NCI-H1105 (cell line): ENCODE results near the gene NHEJ1.

Source experiments
- DNase-seq: peaks from one replicate; lab custom pipeline; 2025; lab: John Stamatoyannopoulos, UW

NHEJ1 gene

GRCh38 chr2:219165058-219165911 lies 4.7 kb upstream of the NHEJ1 start:
- no peak for DNase-seq

DNA sequence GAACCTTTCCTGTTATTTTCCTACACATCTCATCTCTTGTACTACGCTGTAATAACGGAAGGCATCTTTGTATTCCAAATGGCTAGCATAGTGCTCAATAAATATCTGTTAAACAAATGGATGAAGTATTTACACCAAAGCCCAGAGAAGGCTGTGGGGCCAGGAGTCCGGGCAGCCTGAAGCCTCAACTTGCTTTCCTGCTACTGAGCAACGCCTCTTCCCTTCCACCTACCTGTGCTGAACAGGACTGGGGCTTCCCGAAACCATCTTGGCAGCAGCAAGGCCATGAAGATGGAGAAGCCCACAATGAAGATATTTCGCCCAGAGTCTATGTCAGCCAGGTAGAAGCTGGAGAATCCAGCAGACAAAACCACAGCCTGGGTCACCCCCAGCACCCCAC lies 2.5 kb upstream of the NHEJ1 start:
- DNase-seq = no peak

DNA sequence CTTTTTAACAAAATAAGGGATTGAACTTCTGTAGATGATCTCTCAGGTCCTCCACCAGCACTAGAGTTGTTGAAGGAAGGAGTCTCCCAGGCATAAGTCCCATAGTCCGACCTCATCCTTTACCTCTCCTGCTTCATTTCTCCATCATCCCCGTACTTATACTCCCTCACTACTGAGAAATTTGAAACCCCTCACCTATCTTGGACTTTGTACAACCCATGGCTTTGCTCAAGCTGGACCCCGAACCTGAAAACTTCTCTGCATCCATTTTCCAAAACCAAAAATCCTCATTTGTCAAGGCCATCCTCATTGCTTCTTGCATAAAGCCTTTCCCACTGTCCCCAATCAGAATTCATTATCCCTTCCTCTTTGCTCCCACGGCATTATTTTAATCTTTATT lies 482 bp upstream of the NHEJ1 start:
- DNase-seq = no peak

DNA sequence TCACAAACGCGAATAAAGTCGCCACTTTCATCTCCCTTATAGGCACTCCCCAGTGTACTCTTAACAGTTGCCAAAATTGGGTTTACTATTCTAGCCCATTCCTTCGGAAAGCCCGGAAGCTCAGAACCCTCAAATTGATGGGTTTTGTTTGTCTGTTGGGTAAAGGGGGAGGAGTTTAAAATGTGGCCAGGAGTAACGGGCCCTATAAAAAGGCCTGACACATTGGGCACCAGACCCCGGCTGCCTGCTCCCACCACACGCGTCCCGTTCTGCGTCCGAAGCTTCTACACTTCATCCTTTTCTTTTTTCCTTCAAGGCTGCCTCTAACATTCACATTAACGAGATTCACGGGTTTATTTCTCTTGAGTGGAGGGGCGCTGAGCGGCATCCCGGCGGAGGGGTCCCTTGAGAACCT lies 837 bp downstream of the NHEJ1 start:
- DNase-seq = no peak

GRCh38 chr2:219158586-219158985 lies 2.0 kb downstream of the NHEJ1 start:
- no peak for DNase-seq

- DNase-seq = no peak
Observed at GRCh38 chr2:219158025-219158424, 2.6 kb downstream of the NHEJ1 start.

DNA sequence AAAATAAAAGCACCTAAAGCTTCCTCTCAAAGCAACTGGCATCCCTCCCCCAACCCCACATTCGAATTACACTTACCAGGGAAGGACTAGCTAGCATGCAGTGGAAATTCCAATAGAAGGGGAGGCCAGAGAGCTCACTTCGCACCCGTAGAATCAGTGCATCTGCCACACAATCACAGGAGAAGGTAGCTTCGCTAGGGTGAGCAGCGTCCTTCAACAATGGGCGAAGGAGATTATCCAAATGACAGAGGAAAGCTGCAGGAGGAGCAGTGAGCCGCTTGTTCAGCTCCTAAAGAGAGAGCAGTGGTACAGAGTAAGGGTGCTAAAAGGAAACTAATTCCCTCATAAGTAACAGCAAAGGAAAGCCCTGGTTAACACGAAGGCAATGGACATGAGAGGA lies 3.2 kb downstream of the NHEJ1 start:
- DNase-seq = no peak

DNA sequence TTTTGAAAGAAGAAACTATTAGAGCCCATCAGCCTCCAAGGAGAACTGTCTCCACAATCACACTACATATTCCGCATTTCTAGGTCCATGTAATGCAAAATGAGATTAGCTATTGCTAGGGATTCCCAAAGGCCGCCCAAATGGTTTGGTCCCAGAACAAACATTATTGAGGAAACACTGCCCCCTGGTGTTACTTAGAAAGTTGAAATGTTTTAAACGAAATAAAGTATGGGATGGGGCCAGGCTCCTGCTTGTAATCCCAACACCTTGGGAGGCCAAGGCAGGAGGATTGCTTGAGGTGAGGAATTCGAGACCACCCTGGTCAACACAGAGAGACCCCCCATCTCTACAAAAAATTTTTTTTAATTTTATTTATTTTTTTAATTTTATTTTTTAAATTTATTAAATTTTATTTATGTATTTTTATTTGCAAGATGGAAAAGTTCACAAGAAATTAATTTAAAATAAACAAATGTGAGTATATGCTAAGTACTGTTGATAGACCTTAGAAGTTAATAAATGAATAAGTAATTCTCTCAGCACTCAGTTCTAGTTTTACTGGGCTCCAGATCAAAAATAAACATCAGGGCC lies 5.5 kb downstream of the NHEJ1 start:
- peak; percentile 71 for DNase-seq

- DNase-seq = peak; percentile 2
Observed at GRCh38 chr2:219149667-219150066, 10.9 kb downstream of the NHEJ1 start.

DNA sequence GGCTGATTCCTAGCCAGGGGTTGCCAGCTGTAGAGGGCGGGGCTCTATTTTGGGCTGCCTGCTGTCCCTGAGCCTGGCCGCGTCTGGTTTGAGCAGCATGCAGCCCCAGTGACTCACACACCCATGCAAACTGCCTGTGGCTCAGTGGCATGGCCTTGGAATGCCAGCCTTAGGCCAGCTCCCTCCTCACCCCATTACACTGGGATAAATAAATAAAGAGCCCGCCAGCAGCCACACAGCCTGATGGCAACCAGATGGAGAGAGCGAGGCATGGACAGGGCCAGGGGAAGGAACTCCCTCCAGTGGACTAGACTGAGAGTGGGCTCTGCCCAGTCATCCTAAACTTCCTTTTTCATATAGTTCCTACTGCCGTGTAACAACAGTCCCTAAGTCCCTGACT lies 18.3 kb downstream of the NHEJ1 start:
- no peak for DNase-seq

DNA sequence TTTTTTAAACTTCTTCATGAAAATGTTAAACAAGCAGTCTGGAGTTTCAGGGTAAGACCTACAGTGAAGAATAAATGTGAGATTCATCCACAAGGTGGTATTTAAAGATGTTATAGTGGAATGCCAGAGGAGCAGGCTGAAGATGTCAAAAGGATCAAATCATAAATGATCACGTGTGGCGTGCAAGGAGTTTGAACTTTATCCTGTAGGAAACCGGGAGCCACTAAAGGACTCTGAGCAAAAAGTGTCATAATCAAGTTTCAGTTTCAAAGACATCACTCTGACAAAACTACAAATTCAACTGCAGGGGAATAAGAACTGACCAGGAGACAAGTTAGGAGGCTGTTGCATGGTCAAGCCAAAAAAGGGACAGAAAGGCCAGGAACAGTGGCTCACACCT lies 19.9 kb downstream of the NHEJ1 start:
- no peak for DNase-seq

DNA sequence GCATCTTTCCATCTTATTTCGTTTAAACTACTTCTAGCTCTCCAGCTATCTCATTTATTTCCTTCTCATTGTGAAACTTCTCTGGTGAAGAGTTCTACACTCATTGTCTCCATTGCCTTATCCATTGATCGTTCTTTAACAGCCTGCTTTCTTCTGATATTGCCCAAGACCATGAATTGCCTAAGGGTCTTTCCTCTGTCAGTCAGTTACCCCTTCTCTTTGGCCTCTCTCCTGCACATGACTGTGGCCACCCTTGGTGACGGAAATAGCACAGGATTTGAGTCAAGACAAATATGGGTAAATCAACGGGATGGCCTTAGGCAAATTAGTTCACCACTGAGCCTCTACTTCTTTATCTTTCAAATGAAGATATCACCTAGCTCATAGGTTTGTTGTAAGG lies 26.6 kb downstream of the NHEJ1 start:
- no peak for DNase-seq

DNA sequence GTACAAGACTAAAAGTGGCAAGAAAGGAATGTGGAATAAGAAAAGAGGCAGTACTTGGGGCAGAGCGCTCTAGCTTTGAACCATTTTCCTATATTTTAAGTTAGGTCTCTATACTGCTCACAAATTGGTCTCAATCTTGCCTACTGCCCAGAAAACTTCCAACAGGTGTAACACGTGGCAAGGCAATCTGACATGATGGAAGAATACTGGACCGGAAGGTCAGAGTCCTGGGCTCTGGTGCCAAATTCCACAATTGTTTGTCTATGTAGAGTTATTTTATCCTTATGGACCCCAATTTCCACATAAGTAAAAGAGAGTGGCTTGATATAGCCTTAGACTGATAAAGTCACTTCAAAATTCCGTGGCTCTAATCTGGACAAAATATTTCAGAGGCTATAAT lies 28.9 kb downstream of the NHEJ1 start:
- DNase-seq = no peak

- DNase-seq = no peak
Observed at GRCh38 chr2:219131327-219131726, 29.3 kb downstream of the NHEJ1 start.

DNA sequence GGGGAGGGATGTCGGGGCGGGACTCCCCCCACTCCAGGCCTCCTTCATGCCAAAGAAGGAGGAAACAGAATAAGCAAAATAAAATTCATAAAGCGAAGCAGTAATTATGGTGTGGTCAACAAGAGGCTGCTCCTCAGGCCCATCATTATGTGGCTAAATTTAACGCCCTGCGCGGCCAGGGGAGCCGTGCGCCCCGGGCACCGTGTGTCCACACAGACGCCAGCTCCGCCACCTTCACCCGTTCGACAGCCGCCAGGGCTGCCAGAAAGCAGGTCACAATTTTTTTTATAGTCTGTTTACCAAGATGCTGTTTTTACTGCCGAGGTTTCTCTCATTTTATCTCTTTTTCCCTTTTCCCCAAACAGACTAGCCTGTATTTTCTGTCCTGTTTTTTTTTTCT lies 31.0 kb downstream of the NHEJ1 start:
- DNase-seq = no peak

- DNase-seq = no peak
Observed at GRCh38 chr2:219128396-219128795, 32.2 kb downstream of the NHEJ1 start.

DNA sequence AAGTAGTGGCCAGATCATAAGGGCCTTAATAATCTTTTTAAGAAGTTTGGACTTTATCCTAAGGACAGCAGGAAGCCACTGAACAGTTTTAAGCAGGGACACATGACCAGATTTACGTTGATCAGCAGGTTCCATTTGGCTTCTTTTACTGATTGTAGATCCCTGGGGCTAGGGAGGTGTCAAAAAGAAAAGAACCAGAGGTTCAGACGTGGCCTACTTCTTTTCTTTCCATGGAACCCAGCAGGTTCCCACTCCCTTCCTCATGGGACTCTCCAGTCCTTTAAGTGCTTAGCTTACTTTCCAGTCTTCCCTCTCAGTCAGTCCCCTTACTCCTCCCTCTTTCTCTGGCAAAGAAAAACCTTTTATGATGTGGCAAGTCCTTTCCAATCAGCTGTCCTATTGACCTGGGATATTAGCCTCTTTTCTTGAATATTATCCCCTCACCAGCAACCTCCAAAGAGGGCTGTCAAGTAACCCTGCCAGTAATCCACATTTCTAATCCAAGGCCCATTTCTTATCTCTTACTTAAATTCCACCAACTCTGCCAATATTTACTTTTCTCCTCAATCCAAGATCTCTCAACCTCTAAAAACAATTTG lies 33.5 kb downstream of the NHEJ1 start:
- DNase-seq = no peak

DNA sequence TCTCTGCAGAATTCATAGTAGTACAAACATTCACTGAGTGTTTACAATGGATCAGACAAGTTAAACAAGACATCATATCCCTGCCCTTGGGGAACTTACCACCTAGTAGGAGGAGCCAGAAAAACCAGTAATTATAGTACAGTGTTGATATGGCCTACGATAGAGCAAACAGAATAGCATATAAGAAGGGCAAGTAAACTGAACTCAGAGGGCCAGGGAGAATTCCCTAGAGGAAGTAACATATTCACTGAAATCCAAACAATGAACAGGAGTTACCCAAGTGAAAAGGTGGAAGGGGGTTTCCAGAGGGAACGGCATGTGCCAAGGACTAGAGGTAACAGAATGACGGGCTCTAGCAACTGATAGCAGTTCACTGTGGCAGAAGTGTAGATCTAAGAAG lies 34.1 kb downstream of the NHEJ1 start:
- DNase-seq = no peak

DNA sequence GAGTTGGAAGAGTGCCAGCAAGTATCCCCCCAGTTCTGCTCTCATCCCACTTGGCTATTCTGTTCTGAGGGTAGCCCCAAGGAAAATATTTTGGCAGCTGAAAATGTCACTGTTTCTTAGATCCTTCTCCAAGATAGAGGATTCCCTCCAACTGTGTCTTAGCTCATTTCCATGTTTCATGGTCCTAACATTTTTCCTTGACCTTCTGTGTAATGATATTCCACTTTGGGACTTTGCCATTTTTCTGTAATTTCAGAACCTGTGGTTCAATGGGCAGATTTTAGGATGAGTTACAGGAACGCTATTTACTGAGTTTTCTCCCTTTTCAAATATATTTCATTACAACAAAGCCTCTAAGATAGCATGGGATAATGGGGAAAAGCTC lies 34.7 kb downstream of the NHEJ1 start:
- no peak for DNase-seq

GRCh38 chr2:219125225-219125885 lies 35.3 kb downstream of the NHEJ1 start:
- DNase-seq = no peak

GRCh38 chr2:219124381-219125110 lies 36.1 kb downstream of the NHEJ1 start:
- no peak for DNase-seq
